ENCODE results near the gene DLL1.

- TF ChIP-seq CTCF (IDR thresholded peaks at IDR 0.05; ENCODE audit: low read depth, low read length) (no peak), EZH2phosphoT487 (IDR thresholded peaks at IDR 0.05; ENCODE audit: low read depth) (no peak)
These were observed 41.1 kb downstream of the DLL1 start for GRCh38 chr6:170249817-170250216.

Data from OCI-LY3 (cell line).